ENCODE measurements around the gene ERCC3.

DNA sequence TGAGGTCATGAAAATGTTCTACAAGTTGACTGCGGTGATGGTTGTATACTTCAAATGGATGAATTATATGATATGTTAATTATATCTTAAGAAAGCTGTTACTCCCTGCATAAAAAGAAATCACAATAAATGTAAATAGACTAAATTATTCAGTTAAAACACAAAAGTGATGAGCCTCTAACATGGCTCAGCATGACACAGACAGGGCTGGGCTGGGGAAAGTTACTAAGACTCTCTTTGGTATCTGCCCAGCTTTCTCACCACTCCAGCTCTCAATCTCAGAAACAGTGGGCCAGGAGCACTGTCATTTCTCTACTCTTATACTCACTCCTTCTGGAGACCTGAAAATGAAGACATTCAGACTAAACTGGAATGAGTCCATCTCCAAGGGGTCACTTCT, 77.4 kb downstream of the ERCC3 start:
- TF ChIP-seq, protein P1, sequence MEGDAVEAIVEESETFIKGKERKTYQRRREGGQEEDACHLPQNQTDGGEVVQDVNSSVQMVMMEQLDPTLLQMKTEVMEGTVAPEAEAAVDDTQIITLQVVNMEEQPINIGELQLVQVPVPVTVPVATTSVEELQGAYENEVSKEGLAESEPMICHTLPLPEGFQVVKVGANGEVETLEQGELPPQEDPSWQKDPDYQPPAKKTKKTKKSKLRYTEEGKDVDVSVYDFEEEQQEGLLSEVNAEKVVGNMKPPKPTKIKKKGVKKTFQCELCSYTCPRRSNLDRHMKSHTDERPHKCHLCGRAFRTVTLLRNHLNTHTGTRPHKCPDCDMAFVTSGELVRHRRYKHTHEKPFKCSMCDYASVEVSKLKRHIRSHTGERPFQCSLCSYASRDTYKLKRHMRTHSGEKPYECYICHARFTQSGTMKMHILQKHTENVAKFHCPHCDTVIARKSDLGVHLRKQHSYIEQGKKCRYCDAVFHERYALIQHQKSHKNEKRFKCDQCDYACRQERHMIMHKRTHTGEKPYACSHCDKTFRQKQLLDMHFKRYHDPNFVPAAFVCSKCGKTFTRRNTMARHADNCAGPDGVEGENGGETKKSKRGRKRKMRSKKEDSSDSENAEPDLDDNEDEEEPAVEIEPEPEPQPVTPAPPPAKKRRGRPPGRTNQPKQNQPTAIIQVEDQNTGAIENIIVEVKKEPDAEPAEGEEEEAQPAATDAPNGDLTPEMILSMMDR (IDR thresholded peaks at IDR 0.05): no peak
- TF ChIP-seq EP300 (IDR thresholded peaks at IDR 0.05) (no peak), POLR2AphosphoS5 (IDR thresholded peaks at IDR 0.05) (no peak)

All from gastroesophageal sphincter (tissue), 3 donors.